Stimulated activated CD8-positive, alpha-beta memory T cell treated with anti-CD3 and anti-CD28 coated beads, Interleukin-4, amount 100 ng/mL, for 4 hours (primary cell): ENCODE measurements around the gene TATDN2.
"Not testable (repeated sequence)": the region's sequence is repeated elsewhere in the genome, so short reads cannot be mapped to it uniquely, and the experiment has no call there.

Source experiments
- DNase-seq, 2 donors: peaks; one replicate each; pipeline ENCODE4 v3.0.0-alpha.2; 2020; ENCODE audit warnings: low read depth in 2 of 2, low spot score in 1 of 2

The TATDN2 gene

DNA sequence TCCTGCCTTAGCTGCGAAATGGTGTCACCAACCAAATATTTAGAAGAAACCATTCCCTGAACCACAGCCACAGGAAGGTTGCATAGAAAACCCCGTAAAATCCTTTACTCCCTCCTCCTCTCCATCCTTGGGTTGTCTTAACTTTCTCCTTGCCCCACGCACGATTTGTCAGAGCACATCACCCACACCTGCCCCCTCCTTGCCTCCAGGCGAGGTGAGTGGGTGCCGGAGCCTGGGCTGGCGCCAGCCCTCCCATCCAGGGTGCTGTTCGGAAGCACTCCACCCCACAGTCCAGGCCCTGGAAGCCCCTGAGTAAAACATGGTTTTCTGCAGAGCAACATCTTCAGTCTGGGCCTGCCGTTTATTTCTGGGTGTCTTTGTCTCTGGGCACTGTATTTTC, 40.8 kb downstream of the TATDN2 start:
- DNase-seq: no peak

DNA sequence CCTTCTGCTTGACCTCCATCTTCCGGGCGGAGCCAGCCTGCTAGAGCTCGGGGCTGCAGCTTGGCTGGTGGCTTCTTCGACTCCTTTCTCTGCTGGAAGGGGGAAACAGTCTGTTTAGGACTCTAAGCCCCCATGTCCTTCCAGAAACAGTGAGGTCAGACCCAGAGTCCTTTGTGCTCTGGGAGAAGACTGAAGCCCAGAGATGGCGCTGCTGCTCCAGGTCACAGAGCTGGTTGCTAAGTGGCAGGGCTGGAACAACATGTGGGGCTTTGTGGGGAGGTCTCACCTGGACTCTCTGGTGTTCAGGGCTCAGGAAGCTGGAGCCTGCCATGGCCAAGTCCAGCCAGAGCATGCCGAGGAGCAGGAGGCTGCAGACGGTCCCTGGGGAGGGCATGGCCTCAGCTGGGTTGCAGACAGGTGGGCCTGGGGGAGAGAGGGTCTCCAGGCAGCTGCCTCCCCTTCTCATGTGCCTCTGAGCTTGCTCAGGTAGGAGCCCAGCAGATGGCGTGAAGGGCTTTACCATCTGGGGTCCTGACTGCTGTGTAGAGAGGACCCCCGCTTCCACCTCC, 41.6 kb downstream of the TATDN2 start:
- no peak for DNase-seq

DNA sequence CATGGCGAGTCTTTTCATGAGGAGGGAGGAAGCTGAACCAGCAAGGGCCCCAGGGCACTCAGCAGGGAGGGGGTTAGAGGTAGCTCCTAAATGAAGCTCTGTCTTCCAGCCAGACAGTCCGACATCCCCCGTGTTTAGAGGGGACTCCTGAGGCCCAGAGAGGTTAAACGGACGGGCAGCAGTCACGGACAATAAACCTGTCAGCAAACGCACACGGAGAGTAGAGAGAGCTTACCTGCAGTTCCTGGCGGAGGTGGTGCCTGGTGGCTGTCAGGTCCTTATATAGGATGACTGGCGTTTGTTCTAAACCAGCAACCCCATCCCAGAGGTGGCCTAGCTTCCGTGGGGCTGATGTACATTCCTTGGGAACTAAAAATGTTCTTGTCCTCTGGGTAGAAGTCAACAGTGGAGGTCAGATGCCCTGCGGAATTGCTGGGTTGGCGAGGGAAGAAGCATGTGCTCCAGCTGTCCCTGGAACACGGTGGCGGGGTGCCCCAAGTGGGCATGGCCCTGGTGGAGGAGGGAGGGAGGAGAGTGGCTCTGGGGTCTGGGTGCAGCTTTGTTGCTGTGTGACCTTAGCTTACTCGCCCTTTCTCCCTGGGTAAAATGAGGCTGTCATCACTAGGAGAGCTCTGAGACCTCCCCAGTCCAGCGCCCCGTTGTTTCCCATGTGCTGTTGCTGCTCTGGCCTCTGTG, 42.4 kb downstream of the TATDN2 start:
- DNase-seq: no peak

DNA sequence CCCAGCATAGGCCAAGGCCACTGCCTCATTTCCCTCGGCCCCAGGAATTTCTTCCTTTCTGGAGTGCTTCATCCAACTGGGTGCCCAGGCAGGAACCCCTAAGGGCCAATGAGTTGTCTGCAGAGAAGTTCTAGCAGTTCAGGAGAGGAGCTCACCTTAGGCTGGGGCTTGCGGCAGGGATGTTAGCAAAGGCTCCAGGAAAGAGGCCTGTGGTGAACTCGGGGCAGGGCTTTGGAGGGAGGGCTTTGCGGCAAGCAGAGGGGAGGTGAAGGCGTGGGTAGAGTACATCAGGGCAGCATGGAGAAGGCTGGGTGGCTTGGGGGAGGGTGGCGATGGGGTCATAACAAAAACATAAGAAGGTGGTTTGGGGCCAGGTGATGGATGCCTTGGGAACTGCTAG, 43.4 kb downstream of the TATDN2 start:
- no peak for DNase-seq

DNA sequence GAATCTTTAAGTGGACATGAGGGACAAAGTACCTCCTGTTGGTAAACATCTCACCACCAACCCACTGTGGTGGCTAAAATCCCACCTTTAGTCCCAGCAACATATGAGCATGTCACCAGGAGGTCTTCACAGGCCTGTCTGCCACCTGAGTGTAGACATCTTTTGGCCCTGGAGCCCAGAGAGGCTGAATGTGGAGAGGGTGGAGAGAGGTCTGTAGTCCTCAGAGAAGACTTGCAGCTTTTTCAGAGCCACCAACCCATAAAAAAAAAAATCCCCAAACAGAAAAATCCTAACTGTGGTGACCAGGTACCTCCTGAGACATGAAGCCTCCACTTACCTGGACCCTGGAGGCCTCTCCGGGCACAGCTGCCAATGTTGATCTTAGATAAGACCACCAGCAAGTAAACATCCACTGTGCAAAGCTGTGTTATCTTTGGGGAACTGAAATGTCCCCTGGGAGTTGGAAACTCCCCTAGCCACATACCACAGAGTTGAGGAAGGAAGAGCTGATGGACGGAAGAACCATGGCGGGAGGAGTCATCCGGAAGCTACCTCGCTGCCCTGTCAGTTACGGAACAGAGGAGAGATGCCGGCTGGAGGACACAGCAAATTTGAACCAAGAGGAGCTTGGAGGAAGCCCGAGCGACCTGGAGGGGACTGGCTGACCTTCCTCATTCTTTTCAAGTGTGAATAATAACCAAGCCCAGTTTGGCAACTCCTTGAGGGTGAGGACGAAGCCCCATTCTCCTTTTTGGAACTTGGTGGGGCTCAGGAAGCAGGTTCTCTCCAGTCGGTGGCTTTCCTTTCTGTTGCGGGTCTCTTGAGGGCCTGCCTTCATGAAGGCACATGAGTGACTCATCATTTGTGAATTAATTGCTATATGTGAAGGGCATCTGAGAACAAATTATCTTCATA, 44.5 kb downstream of the TATDN2 start, which contains the start of gene GHRL:
GHRL (minus strand) TSS at position 443 of the 915 bp plus-strand sequence. CDS start 2,767 bp downstream, outside the sequence.
- DNase-seq: no peak

DNA sequence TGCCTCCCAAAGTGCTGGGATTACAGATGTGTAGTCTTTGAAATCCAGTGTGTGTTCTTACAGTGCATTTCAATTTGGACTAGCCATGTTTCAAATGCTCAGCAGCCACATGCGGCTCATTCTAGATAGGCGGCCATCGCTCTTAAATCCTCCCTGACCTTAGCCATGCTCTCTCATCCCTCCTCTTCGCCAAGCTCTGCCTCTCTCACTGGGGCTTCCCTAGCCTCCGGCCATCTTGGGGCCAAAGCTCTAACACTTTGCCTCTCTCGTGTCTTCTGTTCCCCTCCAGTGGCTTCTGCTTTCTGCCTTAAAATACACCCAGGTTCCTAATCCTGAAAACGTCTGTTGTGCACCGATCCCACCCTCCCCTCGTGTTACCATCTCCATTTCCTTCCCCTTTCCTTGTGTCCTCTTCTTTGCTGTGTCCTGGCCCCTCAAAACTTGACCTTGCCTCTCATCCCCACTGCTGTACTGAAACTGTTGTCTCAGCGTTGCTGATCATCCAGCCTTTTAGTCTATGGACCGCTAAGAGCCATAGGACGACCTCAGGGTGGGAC, 45.8 kb downstream of the TATDN2 start:
- no peak for DNase-seq

DNA sequence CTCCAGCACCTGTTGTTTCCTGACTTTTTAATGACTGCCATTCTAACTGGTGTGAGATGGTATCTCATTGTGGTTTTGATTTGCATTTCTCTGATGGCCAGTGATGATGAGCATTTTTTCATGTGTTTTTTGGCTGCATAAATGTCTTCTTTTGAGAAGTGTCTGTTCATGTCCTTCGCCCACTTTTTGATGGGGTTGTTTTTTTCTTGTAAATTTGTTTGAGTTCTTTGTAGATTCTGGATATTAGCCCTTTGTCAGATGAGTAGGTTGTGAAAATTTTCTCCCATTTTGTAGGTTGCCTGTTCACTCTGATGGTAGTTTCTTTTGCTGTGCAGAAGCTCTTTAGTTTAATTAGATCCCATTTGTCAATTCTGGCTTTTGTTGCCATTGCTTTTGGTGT, 49.8 kb downstream of the TATDN2 start:
- not testable (repeated sequence) for DNase-seq

DNA sequence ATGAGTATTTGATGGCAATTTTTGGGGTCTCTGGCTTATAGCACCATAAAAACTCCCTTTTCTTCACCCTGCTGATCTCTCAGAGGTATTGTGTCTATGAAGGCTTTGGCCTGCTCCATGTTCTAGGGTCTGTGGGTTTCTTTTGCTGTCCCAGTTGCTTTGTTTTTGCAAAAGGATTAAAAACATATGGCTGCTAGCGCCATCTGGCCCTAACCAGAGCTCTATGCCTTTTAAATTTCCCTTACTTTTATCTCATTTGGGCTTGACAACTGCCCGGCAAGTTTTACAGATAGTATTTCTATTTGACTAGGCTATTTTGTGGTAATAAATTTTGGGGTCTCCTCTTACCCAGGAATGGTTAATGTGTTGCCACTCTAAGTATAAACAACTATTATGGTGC, 50.9 kb downstream of the TATDN2 start:
- DNase-seq: no peak

DNA sequence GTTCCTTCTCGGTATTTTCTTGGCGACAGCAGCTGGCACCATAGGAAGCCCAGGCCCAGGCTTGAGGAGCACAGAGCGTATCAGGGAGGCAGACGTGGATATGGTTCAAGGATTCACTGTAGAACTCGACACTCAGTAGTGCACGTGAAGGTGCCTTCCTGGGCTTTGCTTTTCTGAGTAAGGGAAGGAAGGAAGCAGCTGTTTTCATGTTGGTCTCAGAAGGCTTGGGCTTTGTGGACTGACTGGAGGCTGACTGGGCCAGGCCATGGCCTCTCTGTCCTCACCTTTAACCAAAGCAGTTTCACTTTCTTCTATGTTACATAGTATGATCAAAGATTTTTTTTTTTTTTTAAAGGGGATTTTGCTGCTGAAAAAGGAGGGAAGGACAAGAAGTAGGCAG, 51.4 kb downstream of the TATDN2 start:
- no peak for DNase-seq

DNA sequence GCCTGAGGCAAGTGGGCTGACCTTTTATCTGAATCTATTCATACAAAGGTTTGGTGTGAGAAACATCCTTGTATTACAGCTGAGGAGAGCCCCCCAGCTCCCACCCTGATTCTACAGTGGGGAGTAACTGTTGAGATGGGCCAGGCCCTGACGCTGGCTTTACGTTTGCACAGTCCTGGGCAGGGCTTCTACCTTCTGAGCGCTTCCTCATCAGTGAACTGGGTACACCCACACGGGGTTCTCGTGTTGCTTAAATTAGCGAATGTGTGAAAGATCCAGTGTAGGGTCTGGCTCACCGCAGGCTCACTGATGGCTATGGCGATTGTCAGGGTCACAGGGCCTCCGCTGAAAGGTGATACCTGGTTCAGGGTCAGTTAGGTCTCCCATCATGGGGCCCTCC, 51.8 kb downstream of the TATDN2 start:
- no peak for DNase-seq

DNA sequence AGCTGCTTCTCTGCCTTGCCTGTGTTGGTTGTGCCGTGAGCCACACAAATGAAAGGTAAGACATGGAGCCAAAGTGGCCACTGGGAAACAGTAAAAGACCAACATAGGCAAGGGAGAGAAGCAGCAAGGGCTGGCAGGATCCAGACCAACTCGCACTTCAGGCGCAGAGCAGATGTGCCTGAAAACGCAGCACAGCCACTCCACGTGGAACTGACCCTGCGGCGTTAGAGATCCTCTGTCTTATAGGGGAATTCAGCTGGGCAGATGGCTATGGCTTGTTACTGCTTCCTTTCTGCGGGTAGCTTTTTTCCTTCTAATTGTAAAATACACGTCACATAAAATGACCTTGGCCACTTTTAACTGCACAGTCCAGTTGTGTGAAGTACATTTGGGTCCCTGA, 54.8 kb downstream of the TATDN2 start:
- DNase-seq: no peak

DNA sequence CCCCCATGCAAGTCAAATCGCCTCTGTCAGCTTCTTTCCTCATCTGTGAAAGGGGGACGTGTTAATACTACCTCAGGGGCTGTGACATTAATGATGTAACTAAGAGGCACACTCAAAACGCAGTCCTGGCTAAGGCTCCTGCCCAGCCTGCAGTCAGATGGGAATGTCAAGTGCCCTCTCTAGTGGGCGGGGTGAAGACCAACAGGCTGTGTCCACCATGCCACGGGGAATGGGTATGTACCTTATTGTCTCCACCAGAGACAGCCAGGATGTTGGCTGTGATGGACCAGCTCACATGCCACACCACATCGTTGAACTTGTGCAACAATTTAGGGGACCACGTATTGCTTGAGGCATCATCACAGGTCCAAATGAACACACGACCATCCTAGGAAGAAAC, 55.5 kb downstream of the TATDN2 start:
- no peak for DNase-seq

DNA sequence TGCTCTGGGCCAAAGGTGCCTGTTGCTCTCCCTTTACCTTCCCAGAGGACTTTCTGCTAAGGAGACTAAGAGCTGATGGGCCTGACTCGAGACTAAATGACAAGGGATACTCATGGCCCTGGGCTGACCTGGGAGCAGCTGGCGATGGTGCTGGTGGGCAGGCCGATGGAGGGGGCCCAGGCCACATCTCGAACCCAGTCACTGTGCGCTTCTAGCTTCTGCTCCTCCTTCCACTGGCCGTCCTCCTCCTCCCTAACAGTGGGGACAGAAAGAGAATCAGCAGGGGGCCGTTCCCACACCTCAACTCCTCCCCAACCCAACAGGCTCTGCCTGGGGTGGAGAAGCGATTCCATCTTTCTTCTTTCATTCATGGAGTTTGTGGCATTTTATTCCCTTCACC, 56.6 kb downstream of the TATDN2 start:
- DNase-seq: no peak

DNA sequence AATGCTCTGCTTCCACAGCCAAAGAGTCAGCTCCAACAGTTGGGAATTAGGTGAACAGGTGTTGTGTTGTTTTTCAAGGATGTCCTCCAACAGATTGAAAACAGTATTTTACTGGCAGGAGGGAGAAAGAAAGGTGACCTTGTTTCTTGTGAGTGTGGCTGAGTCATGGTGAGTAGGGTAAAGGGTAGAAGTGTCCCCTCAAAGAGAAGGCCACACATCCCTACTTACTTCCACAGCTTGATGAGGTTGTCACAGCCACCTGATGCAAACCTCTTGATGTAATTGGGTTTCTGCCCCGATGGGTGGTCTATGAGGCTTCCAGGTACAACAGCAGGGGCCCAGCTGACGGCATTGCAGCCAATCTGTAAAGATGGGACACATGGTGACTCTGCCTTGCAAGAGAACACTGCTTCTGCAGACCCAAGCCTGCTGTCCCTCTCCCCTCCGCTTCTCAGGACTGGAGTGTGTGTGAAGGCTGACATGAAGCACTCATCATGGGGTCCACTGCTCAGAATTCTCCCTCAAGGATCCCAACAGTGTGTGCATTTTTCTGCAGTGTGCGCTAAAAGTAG, 57.2 kb downstream of the TATDN2 start:
- no peak for DNase-seq

DNA sequence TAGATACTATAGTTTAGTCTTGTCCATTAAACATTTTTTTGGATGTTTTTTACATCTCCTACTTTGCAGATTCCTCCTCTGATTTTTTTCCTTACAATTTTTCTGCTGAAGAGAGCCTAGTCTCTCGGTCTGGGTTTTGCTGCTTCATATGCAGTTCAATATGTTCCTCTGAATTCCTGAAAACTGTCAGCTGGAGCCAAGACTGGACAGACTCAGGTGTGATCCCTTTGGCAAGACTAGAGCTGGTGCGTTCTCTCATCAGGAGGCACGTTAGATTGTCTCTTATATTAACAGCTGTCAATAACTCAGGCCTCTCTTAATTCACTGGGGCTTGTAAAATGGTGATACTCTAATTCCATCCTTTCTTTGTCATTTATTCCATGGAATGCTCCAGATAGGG, 57.9 kb downstream of the TATDN2 start:
- DNase-seq: no peak

DNA sequence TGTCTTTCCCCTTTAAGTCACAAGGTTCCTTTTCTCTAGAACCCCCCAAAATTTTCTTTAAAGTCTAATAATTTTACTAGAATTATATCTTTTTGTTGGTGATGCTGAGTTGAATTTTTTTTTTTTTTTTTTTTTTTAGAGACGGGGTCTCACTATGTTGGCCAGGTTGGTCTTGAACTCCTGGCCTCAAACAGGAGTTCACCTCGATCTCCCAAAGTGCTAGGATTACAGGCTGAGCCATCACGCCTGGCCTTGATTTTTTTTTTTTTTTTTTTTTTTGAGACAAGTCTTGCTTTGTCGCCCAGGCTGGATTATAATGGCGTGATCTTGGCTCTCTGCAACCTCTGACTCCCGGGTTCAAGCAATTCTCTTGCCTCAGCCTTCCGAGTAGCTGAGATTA, 60.4 kb downstream of the TATDN2 start:
- no peak for DNase-seq

DNA sequence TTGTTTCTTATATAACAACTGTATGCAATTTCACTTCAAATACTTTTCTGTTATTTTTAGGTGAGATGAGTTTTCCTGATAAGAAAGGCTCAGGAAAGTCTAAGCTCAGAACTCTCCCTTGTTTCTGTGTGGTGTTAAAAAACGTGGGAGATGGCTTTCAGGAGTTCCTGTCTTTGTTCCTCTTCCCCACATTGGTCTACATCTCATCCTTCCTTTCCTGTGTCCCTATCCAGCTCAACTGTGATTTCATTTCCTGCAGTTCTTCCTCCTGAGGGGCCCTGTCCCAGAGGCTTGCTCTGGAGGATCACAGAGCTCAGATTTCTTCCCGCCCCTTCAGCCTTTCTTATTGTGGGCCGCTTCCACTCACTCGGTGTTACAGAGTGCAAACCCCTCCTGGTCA, 61.5 kb downstream of the TATDN2 start:
- DNase-seq: no peak

DNA sequence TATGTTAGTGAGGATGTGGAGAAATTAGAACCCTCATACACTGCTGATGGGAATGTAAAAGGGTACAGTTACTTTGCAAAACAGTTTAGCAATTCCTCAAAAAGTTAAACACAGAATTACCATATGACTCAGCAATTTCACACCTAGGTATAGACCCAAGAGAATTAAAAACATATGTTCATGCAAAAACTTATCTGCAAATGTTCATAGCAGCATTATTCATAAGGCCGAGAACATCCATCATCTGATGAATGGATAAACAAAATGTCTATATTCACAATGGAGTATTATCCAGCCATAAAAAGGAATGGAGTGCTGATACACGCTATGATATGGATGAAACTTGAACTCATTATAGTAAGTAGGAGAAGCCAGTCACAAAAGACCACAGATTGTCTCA, 62.3 kb downstream of the TATDN2 start:
- no peak for DNase-seq

DNA sequence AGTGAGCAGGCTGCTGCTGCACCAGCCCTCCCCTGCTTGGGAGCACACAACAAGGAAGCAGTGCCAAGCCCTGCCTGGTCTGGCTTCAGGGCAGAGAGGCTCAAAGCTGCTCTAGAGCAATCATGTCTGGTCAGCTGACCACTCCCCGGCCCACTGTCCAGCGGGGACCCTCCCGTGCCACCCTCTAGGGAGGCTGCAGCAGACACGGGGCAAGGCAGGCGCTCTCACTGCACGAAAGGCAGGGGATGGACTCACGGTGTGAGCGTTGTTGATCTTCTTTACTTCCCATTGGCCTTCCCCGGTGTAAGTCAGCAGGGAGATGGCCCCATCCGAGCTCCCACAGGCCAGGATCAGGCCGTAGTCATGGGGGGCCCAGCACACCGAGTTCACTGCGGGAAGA, 63.5 kb downstream of the TATDN2 start:
- no peak for DNase-seq

DNA sequence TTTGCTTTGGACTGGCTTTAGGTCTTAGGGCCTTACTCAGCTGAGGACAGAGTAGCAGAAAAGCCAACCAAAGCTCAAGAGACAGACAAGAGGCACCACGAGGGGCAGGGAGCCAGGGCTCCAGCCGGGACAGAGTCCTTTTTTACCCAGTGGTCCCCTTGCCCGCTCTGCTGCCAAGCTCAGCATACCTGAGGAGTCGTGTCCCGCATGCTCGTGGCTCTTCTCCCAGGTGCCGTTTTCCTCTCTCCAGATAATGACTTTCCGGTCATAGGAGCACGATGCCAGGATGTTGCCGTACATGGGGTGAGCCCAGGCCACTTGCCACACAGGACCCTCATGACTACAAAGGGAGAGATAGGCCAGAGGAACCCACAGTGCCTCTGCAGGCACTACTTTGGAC, 64.1 kb downstream of the TATDN2 start:
- no peak for DNase-seq

DNA sequence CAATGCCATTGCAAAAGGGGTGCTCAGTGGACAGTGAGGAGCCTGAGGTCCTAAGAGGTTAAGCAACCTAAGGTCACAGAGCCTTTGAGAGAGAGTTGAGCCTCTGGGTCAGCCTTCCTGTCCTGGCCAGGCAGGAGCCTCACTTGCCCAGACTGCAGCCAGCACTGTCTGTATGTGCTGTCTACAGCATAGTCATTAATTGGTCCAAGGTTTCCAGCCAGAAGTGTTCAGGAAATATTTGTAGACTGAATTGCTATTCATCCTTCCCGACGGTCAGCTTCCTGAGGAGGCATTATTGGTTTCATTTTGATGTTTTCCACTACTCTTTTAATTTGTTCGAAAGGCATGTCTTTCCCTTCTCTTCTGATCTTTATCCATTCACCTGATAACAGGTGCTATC, 64.6 kb downstream of the TATDN2 start:
- DNase-seq: no peak

DNA sequence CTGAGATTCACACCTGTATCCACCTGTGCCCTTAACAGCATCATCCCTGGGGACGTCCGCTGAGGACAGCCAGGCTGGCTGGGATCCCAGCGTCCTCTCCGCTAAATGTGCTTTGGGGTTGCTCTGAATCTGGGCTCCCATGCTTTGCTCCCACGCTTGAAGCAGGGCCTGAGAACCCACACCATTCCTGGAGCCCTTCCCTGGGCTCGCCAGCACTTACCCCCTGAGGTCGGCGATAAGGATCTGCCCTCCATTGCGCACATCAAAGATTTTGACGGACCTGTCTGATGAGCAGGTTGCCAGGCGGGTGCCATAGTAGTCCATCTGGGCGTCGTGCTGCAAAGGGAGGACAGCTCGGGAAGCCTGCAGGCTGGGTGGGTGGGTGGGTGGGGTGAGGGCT, 66.8 kb downstream of the TATDN2 start:
- DNase-seq: no peak
